MM.1S (cell line): ENCODE measurements around the gene CACNA1H.

Source experiments
- DNase-seq: peaks from one replicate; pipeline ENCODE4 v3.0.0-alpha.2; 2015
- H2AFZ ChIP-seq: fragments of 300-600 bp; sonication (generic); 2 replicates; pipeline ENCODE4 v1.6.0; 2016; ENCODE audit warnings: antibody characterized with exemption, low read length
- H3F3A ChIP-seq: fragments of 300-600 bp; sonication (generic); 2 replicates; pipeline ENCODE4 v1.6.1; 2016; ENCODE audit warnings: mild to moderate bottlenecking, antibody characterized with exemption, low read length, moderate library complexity, mixed read lengths; ENCODE audit not compliant: insufficient read depth
- H3K27ac ChIP-seq: fragments of 300-600 bp; sonication (generic); 2 replicates; pipeline ENCODE4 v1.5.1; 2016; ENCODE audit warnings: mild to moderate bottlenecking, low read length
- H3K27me3 ChIP-seq: fragments of 300-600 bp; sonication (generic); replicated peaks from 2 replicates; pipeline ENCODE4 v1.6.0; 2016; ENCODE audit warnings: low read length; ENCODE audit not compliant: insufficient read depth
- H3K36me3 ChIP-seq: fragments of 300-600 bp; sonication (generic); replicated peaks from 2 replicates; pipeline ENCODE4 v1.6.1; 2016; ENCODE audit warnings: mild to moderate bottlenecking, low read length, mixed read lengths; ENCODE audit not compliant: insufficient read depth
- H3K4me1 ChIP-seq: fragments of 300-600 bp; sonication (generic); 2 replicates; pipeline ENCODE4 v1.6.1; 2016; ENCODE audit warnings: low read length, mixed read lengths
- H3K4me2 ChIP-seq: fragments of 300-600 bp; sonication (generic); 2 replicates; pipeline ENCODE4 v1.6.0; 2016; ENCODE audit warnings: low read depth, low read length
- H3K4me3 ChIP-seq: fragments of 300-600 bp; sonication (generic); 2 replicates; pipeline ENCODE4 v1.5.1; 2016; ENCODE audit warnings: low read length, mixed read lengths
- H3K79me2 ChIP-seq: fragments of 300-600 bp; sonication (generic); 2 replicates; pipeline ENCODE4 v1.6.1; 2016; ENCODE audit warnings: mixed run types, low read length, mixed read lengths
- H3K9ac ChIP-seq: fragments of 300-600 bp; sonication (generic); 2 replicates; pipeline ENCODE4 v1.6.1; 2016; ENCODE audit warnings: low read length, mixed read lengths
- H3K9me2 ChIP-seq: fragments of 300-600 bp; sonication (generic); replicated peaks from 2 replicates; pipeline ENCODE4 v1.6.1; 2016; ENCODE audit warnings: mild to moderate bottlenecking, low read length, mixed read lengths; ENCODE audit not compliant: insufficient read depth
- H3K9me3 ChIP-seq: fragments of 300-600 bp; sonication (generic); replicated peaks from 2 replicates; pipeline ENCODE4 v1.6.1; 2016; ENCODE audit warnings: mild to moderate bottlenecking, low read length, mixed read lengths; ENCODE audit not compliant: insufficient read depth
- H4K20me1 ChIP-seq: fragments of 300-600 bp; sonication (generic); 2 replicates; pipeline ENCODE4 v1.6.1; 2016; ENCODE audit warnings: mild to moderate bottlenecking, low read length, moderate library complexity, mixed read lengths; ENCODE audit not compliant: insufficient read depth
- CTCF ChIP-seq: fragments of 300-600 bp; sonication (generic); IDR thresholded peaks from 2 replicates; pipeline ENCODE4 v1.5.1; 2016; ENCODE audit warnings: antibody characterized with exemption, low read length, mixed read lengths
- EZH2 ChIP-seq: fragments of 300-600 bp; sonication (generic); optimal IDR thresholded peaks from 2 replicates; pipeline ENCODE3; 2017; ENCODE audit warnings: low read depth, mild to moderate bottlenecking, antibody characterized with exemption, low read length, mixed read lengths
- EZH2phosphoT487 ChIP-seq: fragments of 300-600 bp; sonication (generic); IDR thresholded peaks from 2 replicates; pipeline ENCODE4 v1.6.1; 2018; ENCODE audit warnings: antibody characterized with exemption, low read length

The CACNA1H gene

GRCh38 chr16:1209081-1209480 is 56.2 kb downstream of the CACNA1H start:
- H2AFZ ChIP-seq: no peak overlapping the region
- no peaks in the 10 kb centered on the region for H3K9me2 ChIP-seq
- no peaks in the 10 kb centered on the region for H3K36me3 ChIP-seq
- H3K79me2 ChIP-seq: no peaks in the 10 kb centered on the region
- TF ChIP-seq EZH2: no peak
- TF ChIP-seq EZH2phosphoT487: no peak
- no peak for TF ChIP-seq CTCF
- no peak overlapping the region for H3K4me3 ChIP-seq
- H3K9me3 ChIP-seq: no peaks in the 10 kb centered on the region
- H3K27me3 ChIP-seq: peaks cover 87% of the 10 kb centered on the region
- no peak overlapping the region for H3K27ac ChIP-seq
- H3K4me2 ChIP-seq: no peak overlapping the region
- no peaks in the 10 kb centered on the region for H4K20me1 ChIP-seq
- no peak for DNase-seq
- H3F3A ChIP-seq: no peaks in the 10 kb centered on the region
- H3K9ac ChIP-seq: no peak overlapping the region
- H3K4me1 ChIP-seq: no peaks in the 10 kb centered on the region

GRCh38 chr16:1210461-1210860 is 57.6 kb downstream of the CACNA1H start:
- TF ChIP-seq EZH2phosphoT487 (no peak), EZH2 (no peak), CTCF (no peak)
- Histone ChIP-seq H3K27ac (no peak overlapping the region), H2AFZ (no peak overlapping the region), H3K79me2 (no peaks in the 10 kb centered on the region), H3K9me2 (no peaks in the 10 kb centered on the region), H3K27me3 (peaks cover 89% of the 10 kb centered on the region), H3K4me1 (no peaks in the 10 kb centered on the region), H4K20me1 (no peaks in the 10 kb centered on the region), H3F3A (no peaks in the 10 kb centered on the region), H3K9ac (no peak overlapping the region), H3K4me2 (no peak overlapping the region), H3K9me3 (no peaks in the 10 kb centered on the region), H3K4me3 (no peak overlapping the region), H3K36me3 (no peaks in the 10 kb centered on the region)
- DNase-seq: no peak

- no peaks in the 10 kb centered on the region for H3K36me3 ChIP-seq
- DNase-seq: no peak
- TF ChIP-seq CTCF: no peak
- no peak for TF ChIP-seq EZH2
- TF ChIP-seq EZH2phosphoT487: no peak
Measured at GRCh38 chr16:1211451-1212268, 58.8 kb downstream of the CACNA1H start.

More at GRCh38 chr16:1211451-1212268, 58.8 kb downstream of the CACNA1H start:
- no peak overlapping the region for H3K4me2 ChIP-seq
- no peak overlapping the region for H3K27ac ChIP-seq
- H3K4me1 ChIP-seq: no peaks in the 10 kb centered on the region
- no peak overlapping the region for H3K9ac ChIP-seq
- no peak overlapping the region for H3K4me3 ChIP-seq
- H2AFZ ChIP-seq: no peak overlapping the region
- H3K9me2 ChIP-seq: no peaks in the 10 kb centered on the region
- no peaks in the 10 kb centered on the region for H4K20me1 ChIP-seq
- H3K27me3 ChIP-seq: peaks cover 95% of the 10 kb centered on the region
- H3K9me3 ChIP-seq: no peaks in the 10 kb centered on the region
- H3F3A ChIP-seq: no peaks in the 10 kb centered on the region
- no peaks in the 10 kb centered on the region for H3K79me2 ChIP-seq
